ENCODE measurements around the gene DPH7. TPM values are rescaled to one million over a fixed set of nuclear protein-coding genes. Genes with fewer than 3 reads are reported as not detected.

DPH7 gene
- total RNA-seq, 6 experiments from 2014 or later = 18.2 to 20.7 (median 20.1) TPM

DNA sequence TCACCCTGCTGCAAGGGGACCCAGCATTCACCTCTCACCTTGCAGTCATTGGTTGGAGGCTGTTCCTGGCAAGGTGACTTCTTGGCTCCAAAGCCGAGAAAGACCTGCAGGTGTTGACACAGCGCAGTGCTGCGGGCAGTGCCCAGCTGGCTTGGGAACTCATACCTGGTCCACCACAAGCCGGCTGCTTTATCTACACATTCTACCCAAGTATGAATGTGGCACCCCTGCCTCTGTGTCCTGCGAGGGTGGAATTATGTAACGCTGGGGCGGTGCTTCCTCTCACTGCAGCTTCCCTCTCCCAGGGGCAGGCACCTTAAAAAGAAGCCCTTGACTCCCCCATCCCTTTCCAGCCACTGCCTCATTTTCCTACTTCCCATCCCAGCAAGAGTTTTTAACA, 14.0 kb upstream of the DPH7 start:
- Mint-ChIP-seq H3K9me3 (no peaks in the 10 kb centered on the region), H3K36me3 (ENCODE audit: low read depth) (peaks cover 5% of the 10 kb centered on the region; the same call in 1 of the 2 replicates), H3K27ac (no peak overlapping the region), H3K4me1 (ENCODE audit: low read depth) (peaks cover 18% of the 10 kb centered on the region), H3K27me3 (ENCODE audit: insufficient read depth) (no peaks in the 10 kb centered on the region; the same call in 1 of the 2 replicates), H3K4me3 (no peak overlapping the region)
- no peak for DNase-seq
- TF ChIP-seq, protein P1, sequence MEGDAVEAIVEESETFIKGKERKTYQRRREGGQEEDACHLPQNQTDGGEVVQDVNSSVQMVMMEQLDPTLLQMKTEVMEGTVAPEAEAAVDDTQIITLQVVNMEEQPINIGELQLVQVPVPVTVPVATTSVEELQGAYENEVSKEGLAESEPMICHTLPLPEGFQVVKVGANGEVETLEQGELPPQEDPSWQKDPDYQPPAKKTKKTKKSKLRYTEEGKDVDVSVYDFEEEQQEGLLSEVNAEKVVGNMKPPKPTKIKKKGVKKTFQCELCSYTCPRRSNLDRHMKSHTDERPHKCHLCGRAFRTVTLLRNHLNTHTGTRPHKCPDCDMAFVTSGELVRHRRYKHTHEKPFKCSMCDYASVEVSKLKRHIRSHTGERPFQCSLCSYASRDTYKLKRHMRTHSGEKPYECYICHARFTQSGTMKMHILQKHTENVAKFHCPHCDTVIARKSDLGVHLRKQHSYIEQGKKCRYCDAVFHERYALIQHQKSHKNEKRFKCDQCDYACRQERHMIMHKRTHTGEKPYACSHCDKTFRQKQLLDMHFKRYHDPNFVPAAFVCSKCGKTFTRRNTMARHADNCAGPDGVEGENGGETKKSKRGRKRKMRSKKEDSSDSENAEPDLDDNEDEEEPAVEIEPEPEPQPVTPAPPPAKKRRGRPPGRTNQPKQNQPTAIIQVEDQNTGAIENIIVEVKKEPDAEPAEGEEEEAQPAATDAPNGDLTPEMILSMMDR (IDR thresholded peaks at IDR 0.05) = no peak

GRCh38 chr9:137590469-137591383, 12.0 kb upstream of the DPH7 start, which contains the start of gene ZMYND19:
Gene ZMYND19 (minus strand): TSS chr9:137590512. CDS start chr9:137590263, 249 bp downstream.
- no peaks in the 10 kb centered on the region; the same call in 1 of the 2 replicates for H3K27me3 Mint-ChIP-seq (ENCODE audit: insufficient read depth)
- H3K27ac Mint-ChIP-seq = peak within 1 kb of the TSS; percentile 79
- DNase-seq = peak; percentile 71
- H3K4me3 Mint-ChIP-seq = peak within 1 kb of the TSS; percentile 90
- H3K4me1 Mint-ChIP-seq (ENCODE audit: low read depth) = peaks cover 19% of the 10 kb centered on the region
- H3K36me3 Mint-ChIP-seq (ENCODE audit: low read depth) = peaks cover 9% of the 10 kb centered on the region
- no peaks in the 10 kb centered on the region for H3K9me3 Mint-ChIP-seq
- TF ChIP-seq, protein P1 (IDR thresholded peaks at IDR 0.05) = no peak

DNA sequence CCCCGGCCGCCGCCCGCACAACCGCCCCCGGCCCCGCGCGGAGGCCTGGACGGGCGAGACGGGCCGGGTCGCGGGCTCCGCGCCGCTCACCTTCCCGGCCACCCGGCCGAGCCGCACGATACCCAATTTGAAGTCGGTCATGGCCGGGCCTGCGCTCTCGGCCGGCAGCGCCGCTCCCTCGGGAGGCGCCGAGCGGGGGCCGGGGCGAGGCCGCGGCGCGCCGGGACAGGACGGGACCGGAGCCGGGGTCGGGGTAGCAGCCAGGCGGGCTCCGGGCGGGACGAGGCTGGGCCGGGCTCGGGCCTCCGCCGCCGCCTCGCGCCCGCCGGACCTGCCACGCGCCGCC, 11.4 kb upstream of the DPH7 start:
- no peaks in the 10 kb centered on the region; the same call in 1 of the 2 replicates for H3K27me3 Mint-ChIP-seq (ENCODE audit: insufficient read depth)
- H3K9me3 Mint-ChIP-seq = no peaks in the 10 kb centered on the region
- TF ChIP-seq, protein P1 (IDR thresholded peaks at IDR 0.05) = no peak
- H3K27ac Mint-ChIP-seq = no peak overlapping the region
- H3K4me1 Mint-ChIP-seq (ENCODE audit: low read depth) = peaks cover 19% of the 10 kb centered on the region
- peaks cover 9% of the 10 kb centered on the region for H3K36me3 Mint-ChIP-seq (ENCODE audit: low read depth)
- H3K4me3 Mint-ChIP-seq = no peak overlapping the region
- DNase-seq = no peak

DNA sequence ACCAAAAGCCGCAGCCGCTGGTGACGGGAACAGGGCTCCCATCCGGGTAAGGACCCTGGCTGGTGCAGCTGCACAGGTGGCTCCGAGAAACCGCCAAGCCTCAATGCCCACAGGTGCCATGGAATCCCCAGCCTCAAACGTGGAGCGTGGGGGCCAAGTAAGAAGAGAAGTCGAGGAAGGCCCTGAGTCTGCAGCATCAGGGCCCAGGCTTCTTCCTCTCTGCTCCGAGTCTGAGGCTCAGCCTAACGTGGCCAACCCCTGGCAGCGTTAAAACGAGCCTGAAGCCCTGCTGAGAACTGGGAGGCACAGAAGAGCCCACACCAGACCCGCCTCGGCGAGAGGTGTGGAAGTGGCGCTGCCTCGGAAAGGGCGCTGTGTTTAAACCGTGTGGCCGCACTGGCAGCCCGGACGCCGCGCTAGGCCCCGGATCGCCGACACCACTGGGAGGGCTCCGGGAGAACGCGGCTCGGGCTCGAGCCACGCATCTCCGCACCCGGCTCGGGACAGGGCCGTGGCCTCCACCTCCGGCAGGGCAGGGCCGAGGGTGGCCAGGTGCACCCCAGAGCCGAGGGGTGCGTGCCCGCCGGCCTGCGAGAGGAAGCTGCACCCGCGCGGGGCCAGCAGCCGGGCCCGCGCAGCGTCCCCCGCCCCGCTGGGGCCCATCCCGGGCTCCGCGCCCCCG, 10.9 kb upstream of the DPH7 start:
- no peaks in the 10 kb centered on the region; the same call in 1 of the 2 replicates for H3K27me3 Mint-ChIP-seq (ENCODE audit: insufficient read depth)
- H3K27ac Mint-ChIP-seq = peak overlapping the region; percentile 66
- TF ChIP-seq, protein P1 (IDR thresholded peaks at IDR 0.05) = no peak
- H3K9me3 Mint-ChIP-seq = no peaks in the 10 kb centered on the region
- peak overlapping the region; percentile 90 for H3K4me3 Mint-ChIP-seq
- H3K36me3 Mint-ChIP-seq (ENCODE audit: low read depth) = peaks cover 9% of the 10 kb centered on the region
- no peak for DNase-seq
- H3K4me1 Mint-ChIP-seq (ENCODE audit: low read depth) = peaks cover 19% of the 10 kb centered on the region

GRCh38 chr9:137588891-137589290, 10.2 kb upstream of the DPH7 start:
- H3K4me3 Mint-ChIP-seq = peak overlapping the region; percentile 90
- peaks cover 19% of the 10 kb centered on the region for H3K4me1 Mint-ChIP-seq (ENCODE audit: low read depth)
- DNase-seq = no peak
- H3K27me3 Mint-ChIP-seq (ENCODE audit: insufficient read depth) = no peaks in the 10 kb centered on the region; the same call in 1 of the 2 replicates
- H3K36me3 Mint-ChIP-seq (ENCODE audit: low read depth) = peaks cover 9% of the 10 kb centered on the region
- TF ChIP-seq, protein P1 (IDR thresholded peaks at IDR 0.05) = no peak
- no peaks in the 10 kb centered on the region for H3K9me3 Mint-ChIP-seq
- no peak overlapping the region; the same call in none of the 2 replicates for H3K27ac Mint-ChIP-seq

All from HFFc6 (cell line).